ENCODE measurements around the gene MBD6.

The MBD6 gene

GRCh38 chr12:57575771-57576612 lies 53.4 kb downstream of the MBD6 start:
- H3K9me3 ChIP-seq (ENCODE audit: control insufficient read depth in 1 of 2, low read length in 2 of 2): no peaks in the 10 kb centered on the region
- no peaks in the 10 kb centered on the region for H3K27me3 ChIP-seq (ENCODE audit: control insufficient read depth in 1 of 2, insufficient read depth in 2 of 2, low read length in 2 of 2)
- no peak overlapping the region for H3K4me3 ChIP-seq (ENCODE audit: low read depth in 1 of 2, low read length in 2 of 2)
- H3K27ac ChIP-seq (ENCODE audit: low read depth, low read length): no peak overlapping the region
- no peak overlapping the region for H3K9ac ChIP-seq (ENCODE audit: low read depth in 1 of 2, low read length in 2 of 2)
- no peaks in the 10 kb centered on the region for H3K36me3 ChIP-seq (ENCODE audit: control insufficient read depth in 1 of 2, insufficient read depth in 2 of 2, low read length in 2 of 2)
- H3K4me1 ChIP-seq (ENCODE audit: control insufficient read depth in 1 of 2, insufficient read depth in 2 of 2, low read length in 2 of 2): peaks cover 0 to 7% of the 10 kb centered on the region in 2 donors

GRCh38 chr12:57576613-57577160 lies 54.1 kb downstream of the MBD6 start:
- Histone ChIP-seq H3K27ac (ENCODE audit: low read depth, low read length) (no peak overlapping the region), H3K36me3 (ENCODE audit: control insufficient read depth in 1 of 2, insufficient read depth in 2 of 2, low read length in 2 of 2) (no peaks in the 10 kb centered on the region)

GRCh38 chr12:57577981-57578758 lies 55.5 kb downstream of the MBD6 start:
- no peak overlapping the region for H3K27ac ChIP-seq (ENCODE audit: low read depth, low read length)
- H3K27me3 ChIP-seq (ENCODE audit: control insufficient read depth in 1 of 2, insufficient read depth in 2 of 2, low read length in 2 of 2): peaks cover 0 to 4% of the 10 kb centered on the region in 2 donors
- peaks cover 0 to 7% of the 10 kb centered on the region in 2 donors for H3K4me1 ChIP-seq (ENCODE audit: control insufficient read depth in 1 of 2, insufficient read depth in 2 of 2, low read length in 2 of 2)
- H3K4me3 ChIP-seq (ENCODE audit: low read depth in 1 of 2, low read length in 2 of 2): no peak overlapping the region
- H3K9me3 ChIP-seq (ENCODE audit: control insufficient read depth in 1 of 2, low read length in 2 of 2): no peaks in the 10 kb centered on the region
- no peaks in the 10 kb centered on the region for H3K36me3 ChIP-seq (ENCODE audit: control insufficient read depth in 1 of 2, insufficient read depth in 2 of 2, low read length in 2 of 2)
- H3K9ac ChIP-seq (ENCODE audit: low read depth in 1 of 2, low read length in 2 of 2): no peak overlapping the region

More at GRCh38 chr12:57576613-57577160, 54.1 kb downstream of the MBD6 start:
- Histone ChIP-seq H3K9me3 (ENCODE audit: control insufficient read depth in 1 of 2, low read length in 2 of 2) (no peaks in the 10 kb centered on the region), H3K4me1 (ENCODE audit: control insufficient read depth in 1 of 2, insufficient read depth in 2 of 2, low read length in 2 of 2) (peaks cover 0 to 7% of the 10 kb centered on the region in 2 donors), H3K27me3 (ENCODE audit: control insufficient read depth in 1 of 2, insufficient read depth in 2 of 2, low read length in 2 of 2) (no peaks in the 10 kb centered on the region), H3K9ac (ENCODE audit: low read depth in 1 of 2, low read length in 2 of 2) (no peak overlapping the region), H3K4me3 (ENCODE audit: low read depth in 1 of 2, low read length in 2 of 2) (no peak overlapping the region)

DNA sequence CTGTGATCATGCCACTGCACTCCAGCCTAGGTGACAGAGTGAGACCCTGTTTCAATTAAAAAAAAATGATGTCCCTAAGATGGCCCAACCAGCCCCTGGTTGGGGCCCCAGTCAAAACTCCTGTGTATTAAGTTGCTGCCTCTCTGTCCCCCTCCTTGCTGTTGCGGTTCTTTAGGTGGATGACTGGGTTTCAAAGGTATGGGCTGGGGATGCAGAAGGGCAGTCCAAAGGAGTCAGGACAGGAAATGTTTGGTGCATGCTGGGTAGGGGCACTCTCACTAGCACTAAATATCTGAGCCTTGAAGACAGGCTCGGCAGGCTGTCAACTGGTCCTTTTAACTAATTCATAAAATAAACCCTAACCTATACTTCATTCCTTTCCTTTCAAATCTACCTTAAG lies 56.4 kb downstream of the MBD6 start:
- Histone ChIP-seq H3K4me3 (ENCODE audit: low read depth in 1 of 2, low read length in 2 of 2) (no peak overlapping the region), H3K27ac (ENCODE audit: low read depth, low read length) (no peak overlapping the region), H3K9ac (ENCODE audit: low read depth in 1 of 2, low read length in 2 of 2) (no peak overlapping the region), H3K4me1 (ENCODE audit: control insufficient read depth in 1 of 2, insufficient read depth in 2 of 2, low read length in 2 of 2) (peaks cover 0 to 7% of the 10 kb centered on the region in 2 donors), H3K9me3 (ENCODE audit: control insufficient read depth in 1 of 2, low read length in 2 of 2) (no peaks in the 10 kb centered on the region), H3K36me3 (ENCODE audit: control insufficient read depth in 1 of 2, insufficient read depth in 2 of 2, low read length in 2 of 2) (no peaks in the 10 kb centered on the region), H3K27me3 (ENCODE audit: control insufficient read depth in 1 of 2, insufficient read depth in 2 of 2, low read length in 2 of 2) (peaks cover 0 to 4% of the 10 kb centered on the region in 2 donors)

Measured in duodenal mucosa (tissue), 2 donors.